SU-DHL-6 (cell line): ENCODE measurements around the gene KRTAP22-1.

Experiments used
- EZH2phosphoT487 ChIP-seq: fragments of 200-600 bp; sonication (generic), shearing (Covaris generic); conservative IDR thresholded peaks from 2 replicates; pipeline ENCODE4 v1.6.1; 2018; ENCODE audit warnings: mild to moderate bottlenecking, antibody characterized with exemption, low read length, moderate library complexity, mixed read lengths
- TF ChIP-seq, protein P1 (sequence below): fragments of 200-600 bp; sonication (generic); IDR thresholded peaks from one replicate; pipeline ENCODE4 v1.5.1; 2017; ENCODE audit warnings: antibody characterized with exemption, mild to moderate bottlenecking, low read length, moderate library complexity; ENCODE audit not compliant: insufficient read depth, poor library complexity, severe bottlenecking

DNA sequence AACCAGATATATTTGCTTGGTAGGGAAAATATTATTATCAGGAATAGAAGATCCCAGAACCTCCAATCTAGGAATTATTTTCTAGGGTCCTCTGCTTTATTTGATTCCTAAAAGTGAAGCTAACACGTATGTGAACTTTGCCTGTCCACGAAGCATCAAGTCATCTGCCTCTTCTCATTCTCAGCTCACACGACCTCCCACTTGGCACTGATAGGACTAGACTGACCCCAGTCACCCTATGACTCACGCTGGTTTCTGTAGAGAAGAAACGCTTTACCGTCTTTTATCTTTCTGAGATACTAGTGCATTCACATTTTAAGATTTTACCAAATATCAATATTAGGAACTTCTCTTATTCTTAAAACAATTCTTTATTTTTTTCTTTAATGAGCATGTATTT is 37.8 kb upstream of the KRTAP22-1 start:
- TF ChIP-seq, protein P1, sequence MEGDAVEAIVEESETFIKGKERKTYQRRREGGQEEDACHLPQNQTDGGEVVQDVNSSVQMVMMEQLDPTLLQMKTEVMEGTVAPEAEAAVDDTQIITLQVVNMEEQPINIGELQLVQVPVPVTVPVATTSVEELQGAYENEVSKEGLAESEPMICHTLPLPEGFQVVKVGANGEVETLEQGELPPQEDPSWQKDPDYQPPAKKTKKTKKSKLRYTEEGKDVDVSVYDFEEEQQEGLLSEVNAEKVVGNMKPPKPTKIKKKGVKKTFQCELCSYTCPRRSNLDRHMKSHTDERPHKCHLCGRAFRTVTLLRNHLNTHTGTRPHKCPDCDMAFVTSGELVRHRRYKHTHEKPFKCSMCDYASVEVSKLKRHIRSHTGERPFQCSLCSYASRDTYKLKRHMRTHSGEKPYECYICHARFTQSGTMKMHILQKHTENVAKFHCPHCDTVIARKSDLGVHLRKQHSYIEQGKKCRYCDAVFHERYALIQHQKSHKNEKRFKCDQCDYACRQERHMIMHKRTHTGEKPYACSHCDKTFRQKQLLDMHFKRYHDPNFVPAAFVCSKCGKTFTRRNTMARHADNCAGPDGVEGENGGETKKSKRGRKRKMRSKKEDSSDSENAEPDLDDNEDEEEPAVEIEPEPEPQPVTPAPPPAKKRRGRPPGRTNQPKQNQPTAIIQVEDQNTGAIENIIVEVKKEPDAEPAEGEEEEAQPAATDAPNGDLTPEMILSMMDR: no peak
- no peak for TF ChIP-seq EZH2phosphoT487
